Measurements from ENCODE around the gene PTPN23.

GRCh38 chr3:47443611-47443995, 62.8 kb downstream of the PTPN23 start:
- TF ChIP-seq ATF7 (IDR thresholded peaks at IDR 0.05; ENCODE audit: low read depth) (no peak), EZH2 (IDR thresholded peaks at IDR 0.05; ENCODE audit: borderline replicate concordance, control insufficient read depth, low read depth, low read length) (no peak), POLR2AphosphoS5 (IDR thresholded peaks at IDR 0.05; ENCODE audit: low read length) (no peak), POLR2A (IDR thresholded peaks at IDR 0.05; ENCODE audit: low read depth, low read length) (no peak), CEBPB (IDR thresholded peaks at IDR 0.05; ENCODE audit: borderline replicate concordance in 1 of 2, low read depth in 2 of 2, low read length in 2 of 2) (no peak), BCL11A (IDR thresholded peaks at IDR 0.05; ENCODE audit: low read depth, low read length) (no peak), IRF3 (IDR thresholded peaks at IDR 0.05) (no peak), MEF2A (IDR thresholded peaks at IDR 0.05; ENCODE audit: insufficient read depth, low read depth, low read length) (no peak), CTCF (IDR thresholded peaks at IDR 0.05 in 2 of 3, conservative IDR thresholded peaks at IDR 0.05 in 1 of 3; ENCODE audit: control insufficient read depth in 2 of 3, extremely low read depth in 1 of 3, insufficient read depth in 1 of 3, low read depth in 3 of 3, low read length in 3 of 3) (no peak), KAT2A (conservative IDR thresholded peaks at IDR 0.05; ENCODE audit: control insufficient read depth, low read depth, low read length) (no peak), CREB1 (IDR thresholded peaks at IDR 0.05; ENCODE audit: low read depth) (no peak), ZNF207 (IDR thresholded peaks at IDR 0.05; ENCODE audit: borderline replicate concordance) (no peak), E2F4 (IDR thresholded peaks at IDR 0.05; ENCODE audit: low read depth, low read length) (no peak)
